ENCODE results near the gene SHROOM4.

The SHROOM4 gene

DNA sequence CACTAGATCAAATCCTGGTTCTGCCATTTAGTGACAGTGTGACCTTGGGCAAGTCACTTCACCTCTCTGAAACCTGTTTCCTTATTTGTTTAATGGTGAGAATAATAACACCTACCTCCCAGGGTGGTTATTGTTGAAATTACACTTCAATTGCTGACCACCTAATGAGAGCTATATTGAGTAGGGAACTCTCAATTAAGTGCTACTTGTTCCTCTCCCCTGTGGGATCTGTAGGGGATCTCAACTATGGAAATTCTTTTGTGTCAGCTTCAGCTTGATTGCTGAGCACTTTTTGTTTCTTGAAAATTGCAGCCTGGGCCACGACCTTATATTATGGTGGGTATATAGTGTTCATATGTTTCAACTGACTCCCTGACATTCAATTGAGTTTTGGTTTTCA lies 102.1 kb downstream of the SHROOM4 start:
- Histone ChIP-seq H3K4me1 (ENCODE audit: control insufficient read depth, insufficient read depth, low read length) (0 out of 2 replicates have a peak, but pooled peaks cover 2% of the 10 kb centered on the region), H3K4me3 (ENCODE audit: low read length) (no peak overlapping the region), H3K9me3 (ENCODE audit: control insufficient read depth, insufficient read depth, low read length) (no peaks in the 10 kb centered on the region), H3K27me3 (ENCODE audit: control insufficient read depth, insufficient read depth, low read length) (no peaks in the 10 kb centered on the region), H3K36me3 (ENCODE audit: control insufficient read depth, insufficient read depth, low read length) (no peaks in the 10 kb centered on the region), H3K27ac (ENCODE audit: low read length) (no peak overlapping the region)
- no peak for DNase-seq (ENCODE audit: low read depth, low spot score)
- no CpG with 5 or more reads among the region's 1 CpG for WGBS (ENCODE audit: insufficient coverage, insufficient read length)

DNA sequence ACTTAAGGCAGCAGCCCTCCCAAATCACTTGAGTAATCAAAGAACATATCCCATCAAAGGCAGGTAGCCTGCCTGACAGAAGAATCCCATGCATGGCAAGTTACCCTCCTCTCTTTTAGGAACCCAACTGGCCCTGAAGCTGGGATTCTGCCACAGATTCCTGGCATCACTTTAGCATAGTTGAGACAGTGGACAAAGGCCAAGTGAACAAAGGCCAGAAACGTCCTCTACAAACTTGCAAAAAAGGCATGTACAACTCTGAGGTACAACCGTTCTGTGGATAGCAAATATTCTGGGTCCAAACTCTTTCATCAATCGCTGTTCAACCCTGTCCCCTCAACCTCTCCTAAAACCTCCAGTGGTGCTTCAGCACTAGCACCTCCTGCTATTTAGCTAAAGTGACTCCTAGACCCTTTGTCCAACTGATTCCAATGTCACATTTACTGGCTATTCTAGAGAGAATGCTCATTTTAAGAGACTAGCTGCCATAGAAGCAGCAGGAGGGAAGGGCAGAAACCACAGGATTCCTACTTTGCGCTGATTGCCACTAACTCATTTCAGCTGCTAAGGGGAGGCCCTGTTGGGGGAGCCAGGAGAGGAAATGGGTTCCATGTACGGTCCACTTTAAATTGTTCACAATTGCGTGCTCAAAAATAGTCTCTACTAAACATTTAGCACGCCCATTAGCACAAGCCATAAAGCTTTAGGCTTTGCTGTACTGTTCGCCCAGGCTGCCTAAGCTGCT lies 105.9 kb downstream of the SHROOM4 start:
- H3K9me3 ChIP-seq (ENCODE audit: control insufficient read depth, insufficient read depth, low read length), result no peaks in the 10 kb centered on the region
- 0 out of 2 replicates have a peak, but pooled peaks cover 2% of the 10 kb centered on the region for H3K4me1 ChIP-seq (ENCODE audit: control insufficient read depth, insufficient read depth, low read length)
- H3K27ac ChIP-seq (ENCODE audit: low read length), result no peak overlapping the region
- WGBS (ENCODE audit: insufficient coverage, insufficient read length), result no CpG with 5 or more reads among the region's 8 CpGs
- H3K27me3 ChIP-seq (ENCODE audit: control insufficient read depth, insufficient read depth, low read length), result no peaks in the 10 kb centered on the region
- H3K36me3 ChIP-seq (ENCODE audit: control insufficient read depth, insufficient read depth, low read length), result no peaks in the 10 kb centered on the region
- DNase-seq (ENCODE audit: low read depth, low spot score), result no peak
- H3K4me3 ChIP-seq (ENCODE audit: low read length), result no peak overlapping the region

- Histone ChIP-seq H3K9me3 (ENCODE audit: control insufficient read depth, insufficient read depth, low read length) (no peaks in the 10 kb centered on the region), H3K4me1 (ENCODE audit: control insufficient read depth, insufficient read depth, low read length) (0 out of 2 replicates have a peak, but pooled peaks cover 2% of the 10 kb centered on the region), H3K4me3 (ENCODE audit: low read length) (no peak overlapping the region), H3K27ac (ENCODE audit: low read length) (no peak overlapping the region), H3K27me3 (ENCODE audit: control insufficient read depth, insufficient read depth, low read length) (no peaks in the 10 kb centered on the region), H3K36me3 (ENCODE audit: control insufficient read depth, insufficient read depth, low read length) (no peaks in the 10 kb centered on the region)
- no CpG with 5 or more reads among the region's 2 CpGs for WGBS (ENCODE audit: insufficient coverage, insufficient read length)
- DNase-seq (ENCODE audit: low read depth, low spot score), result no peak
Measured at GRCh38 chrX:50707405-50707804, 106.6 kb downstream of the SHROOM4 start.

GRCh38 chrX:50705042-50705441 lies 109.0 kb downstream of the SHROOM4 start:
- Histone ChIP-seq H3K36me3 (ENCODE audit: control insufficient read depth, insufficient read depth, low read length) (no peaks in the 10 kb centered on the region), H3K27ac (ENCODE audit: low read length) (no peak overlapping the region), H3K4me1 (ENCODE audit: control insufficient read depth, insufficient read depth, low read length) (0 out of 2 replicates have a peak, but pooled peaks cover 2% of the 10 kb centered on the region), H3K9me3 (ENCODE audit: control insufficient read depth, insufficient read depth, low read length) (no peaks in the 10 kb centered on the region), H3K4me3 (ENCODE audit: low read length) (no peak overlapping the region), H3K27me3 (ENCODE audit: control insufficient read depth, insufficient read depth, low read length) (no peaks in the 10 kb centered on the region)
- no peak for DNase-seq (ENCODE audit: low read depth, low spot score)
- no CpG with 5 or more reads among the region's 3 CpGs for WGBS (ENCODE audit: insufficient coverage, insufficient read length)

- Histone ChIP-seq H3K4me1 (ENCODE audit: control insufficient read depth, insufficient read depth, low read length) (0 out of 2 replicates have a peak, but pooled peaks cover 2% of the 10 kb centered on the region), H3K9me3 (ENCODE audit: control insufficient read depth, insufficient read depth, low read length) (no peaks in the 10 kb centered on the region), H3K27ac (ENCODE audit: low read length) (no peak overlapping the region), H3K27me3 (ENCODE audit: control insufficient read depth, insufficient read depth, low read length) (no peaks in the 10 kb centered on the region), H3K36me3 (ENCODE audit: control insufficient read depth, insufficient read depth, low read length) (no peaks in the 10 kb centered on the region), H3K4me3 (ENCODE audit: low read length) (no peak overlapping the region)
- DNase-seq (ENCODE audit: low read depth, low spot score), result no peak
- WGBS (ENCODE audit: insufficient coverage, insufficient read length), result no CpG with 5 or more reads among the region's 1 CpG
Measured at GRCh38 chrX:50704360-50704759, 109.6 kb downstream of the SHROOM4 start.

GRCh38 chrX:50700921-50701320 lies 113.1 kb downstream of the SHROOM4 start:
- no peaks in the 10 kb centered on the region for H3K27me3 ChIP-seq (ENCODE audit: control insufficient read depth, insufficient read depth, low read length)
- no peaks in the 10 kb centered on the region for H3K9me3 ChIP-seq (ENCODE audit: control insufficient read depth, insufficient read depth, low read length)
- DNase-seq (ENCODE audit: low read depth, low spot score), result no peak
- H3K36me3 ChIP-seq (ENCODE audit: control insufficient read depth, insufficient read depth, low read length), result no peaks in the 10 kb centered on the region
- H3K27ac ChIP-seq (ENCODE audit: low read length), result no peak overlapping the region
- WGBS (ENCODE audit: insufficient coverage, insufficient read length), result no CpG with 5 or more reads among the region's 3 CpGs
- no peaks in the 10 kb centered on the region for H3K4me1 ChIP-seq (ENCODE audit: control insufficient read depth, insufficient read depth, low read length)
- H3K4me3 ChIP-seq (ENCODE audit: low read length), result no peak overlapping the region

GRCh38 chrX:50698944-50699343 lies 115.0 kb downstream of the SHROOM4 start:
- DNase-seq (ENCODE audit: low read depth, low spot score), result no peak
- H3K4me3 ChIP-seq (ENCODE audit: low read length), result no peak overlapping the region
- no CpG with 5 or more reads among the region's 2 CpGs for WGBS (ENCODE audit: insufficient coverage, insufficient read length)
- no peaks in the 10 kb centered on the region for H3K9me3 ChIP-seq (ENCODE audit: control insufficient read depth, insufficient read depth, low read length)
- no peaks in the 10 kb centered on the region for H3K36me3 ChIP-seq (ENCODE audit: control insufficient read depth, insufficient read depth, low read length)
- H3K27me3 ChIP-seq (ENCODE audit: control insufficient read depth, insufficient read depth, low read length), result no peaks in the 10 kb centered on the region
- no peak overlapping the region for H3K27ac ChIP-seq (ENCODE audit: low read length)
- no peaks in the 10 kb centered on the region for H3K4me1 ChIP-seq (ENCODE audit: control insufficient read depth, insufficient read depth, low read length)

- H3K4me1 ChIP-seq (ENCODE audit: control insufficient read depth, insufficient read depth, low read length), result no peaks in the 10 kb centered on the region
- no peak overlapping the region for H3K4me3 ChIP-seq (ENCODE audit: low read length)
- H3K27me3 ChIP-seq (ENCODE audit: control insufficient read depth, insufficient read depth, low read length), result no peaks in the 10 kb centered on the region
- H3K27ac ChIP-seq (ENCODE audit: low read length), result no peak overlapping the region
- no peaks in the 10 kb centered on the region for H3K9me3 ChIP-seq (ENCODE audit: control insufficient read depth, insufficient read depth, low read length)
- DNase-seq (ENCODE audit: low read depth, low spot score), result no peak
- no CpG with 5 or more reads among the region's 2 CpGs for WGBS (ENCODE audit: insufficient coverage, insufficient read length)
- no peaks in the 10 kb centered on the region for H3K36me3 ChIP-seq (ENCODE audit: control insufficient read depth, insufficient read depth, low read length)
Measured at GRCh38 chrX:50697691-50698090, 116.3 kb downstream of the SHROOM4 start.

GRCh38 chrX:50691820-50692219 lies 122.2 kb downstream of the SHROOM4 start:
- no peaks in the 10 kb centered on the region for H3K27me3 ChIP-seq (ENCODE audit: control insufficient read depth, insufficient read depth, low read length)
- H3K9me3 ChIP-seq (ENCODE audit: control insufficient read depth, insufficient read depth, low read length), result no peaks in the 10 kb centered on the region
- no peaks in the 10 kb centered on the region for H3K36me3 ChIP-seq (ENCODE audit: control insufficient read depth, insufficient read depth, low read length)
- H3K4me3 ChIP-seq (ENCODE audit: low read length), result no peak overlapping the region
- WGBS (ENCODE audit: insufficient coverage, insufficient read length), result no CpG with 5 or more reads among the region's 5 CpGs
- H3K27ac ChIP-seq (ENCODE audit: low read length), result no peak overlapping the region
- DNase-seq (ENCODE audit: low read depth, low spot score), result peak; percentile 33
- H3K4me1 ChIP-seq (ENCODE audit: control insufficient read depth, insufficient read depth, low read length), result no peaks in the 10 kb centered on the region

GRCh38 chrX:50684871-50685270 lies 129.1 kb downstream of the SHROOM4 start:
- no peaks in the 10 kb centered on the region for H3K9me3 ChIP-seq (ENCODE audit: control insufficient read depth, insufficient read depth, low read length)
- no peak overlapping the region for H3K4me3 ChIP-seq (ENCODE audit: low read length)
- no peak overlapping the region for H3K27ac ChIP-seq (ENCODE audit: low read length)
- no peak for DNase-seq (ENCODE audit: low read depth, low spot score)
- whole genome bisulfite sequencing (ENCODE audit: insufficient coverage, insufficient read length), result no CpG with 5 or more reads among the region's 2 CpGs
- H3K27me3 ChIP-seq (ENCODE audit: control insufficient read depth, insufficient read depth, low read length), result no peaks in the 10 kb centered on the region
- H3K36me3 ChIP-seq (ENCODE audit: control insufficient read depth, insufficient read depth, low read length), result no peaks in the 10 kb centered on the region
- no peaks in the 10 kb centered on the region for H3K4me1 ChIP-seq (ENCODE audit: control insufficient read depth, insufficient read depth, low read length)

- H3K4me1 ChIP-seq (ENCODE audit: control insufficient read depth, insufficient read depth, low read length), result no peaks in the 10 kb centered on the region
- no peaks in the 10 kb centered on the region for H3K27me3 ChIP-seq (ENCODE audit: control insufficient read depth, insufficient read depth, low read length)
- no peak for DNase-seq (ENCODE audit: low read depth, low spot score)
- no peak overlapping the region for H3K4me3 ChIP-seq (ENCODE audit: low read length)
- WGBS (ENCODE audit: insufficient coverage, insufficient read length), result 100% methylated on average over 1 of the region's 2 CpGs
- no peaks in the 10 kb centered on the region for H3K36me3 ChIP-seq (ENCODE audit: control insufficient read depth, insufficient read depth, low read length)
- no peaks in the 10 kb centered on the region for H3K9me3 ChIP-seq (ENCODE audit: control insufficient read depth, insufficient read depth, low read length)
- no peak overlapping the region for H3K27ac ChIP-seq (ENCODE audit: low read length)
Measured at GRCh38 chrX:50680990-50681389, 133.0 kb downstream of the SHROOM4 start.

All from iPS DF 6.9 (cell line).